Endothelial cell of umbilical vein (primary cell): ENCODE results near the gene TMC1. TPM values are rescaled to one million over a fixed set of nuclear protein-coding genes. Genes with fewer than 3 reads are reported as not detected.

Source experiments
- BruUV-seq: library from RNA; stranded (reverse); fragments of 400-500 nt; replicated peaks from 2 replicates; lab custom pipeline; 2021; lab: Mats Ljungman, UMichigan
- CTCF ChIA-PET: fragments of 300-600, 350-600 bp; sonication (Branson Sonifier 250); formaldehyde crosslinking; loops from one replicate; lab custom pipeline; 2021; ENCODE audit warnings: antibody characterized with exemption, inconsistent platforms; lab: Charles Lee
- POLR2A ChIA-PET: fragments of 300-600, 350-600 bp; sonication (Branson Sonifier 250); formaldehyde crosslinking; loops from one replicate; lab custom pipeline; 2021; ENCODE audit warnings: antibody characterized with exemption, inconsistent platforms; lab: Charles Lee
- DNase-seq: peaks from one replicate; pipeline ENCODE4 v3.0.0-alpha.2; 2011; ENCODE audit warnings: low read depth, low spot score
- FAIRE-seq: peaks from 2 replicates; lab custom pipeline; 2011; peaks lifted over from hg19 to GRCh38; lab: Jason Lieb, UNC
- H2AFZ ChIP-seq: 2 replicates; pipeline ENCODE4 v1.6.0; 2012; ENCODE audit warnings: low read depth, low read length, control low read depth, inconsistent platforms
- H3K27ac ChIP-seq: 2 replicates; pipeline ENCODE4 v1.5.1; 2011; ENCODE audit warnings: low read depth, mild to moderate bottlenecking, control low read depth, low read length, moderate library complexity; ENCODE audit not compliant: insufficient read depth
- H3K27me3 ChIP-seq, 2 experiments: 2 replicates each; pipeline versions ENCODE4 v1.6.0 to v1.6.1; 2011; ENCODE audit warnings: low read length in 2 of 2, mixed read lengths in 1 of 2; ENCODE audit not compliant: control insufficient read depth in 2 of 2, insufficient read depth in 2 of 2
- H3K36me3 ChIP-seq, 2 experiments: 2 replicates in 1 of 2; 3 replicates in 1 of 2; pipeline ENCODE4 v1.5.1; 2011; ENCODE audit warnings: low read length in 2 of 2, mild to moderate bottlenecking in 1 of 2, moderate library complexity in 1 of 2; ENCODE audit not compliant: control insufficient read depth in 2 of 2, insufficient read depth in 2 of 2; ENCODE audit errors: extremely low read depth in 1 of 2
- H3K4me1 ChIP-seq: 3 replicates; pipeline ENCODE4 v1.5.1; 2011; ENCODE audit warnings: mild to moderate bottlenecking, low read length; ENCODE audit not compliant: control insufficient read depth, insufficient read depth; ENCODE audit errors: extremely low read depth
- H3K4me2 ChIP-seq: 2 replicates; pipeline ENCODE4 v1.6.1; 2011; ENCODE audit warnings: low read length, control low read depth, mixed read lengths; ENCODE audit not compliant: insufficient read depth
- H3K4me3 ChIP-seq, 3 experiments: fragments of 200-600 bp in 1 of 3; sonication (generic), shearing (Covaris generic) in 1 of 3; replicated peaks in 1 of 3; 2 replicates each; pipeline ENCODE4 v1.5.1; 2011 to 2016; ENCODE audit warnings: control low read depth in 3 of 3, low read length in 3 of 3, mild to moderate bottlenecking in 2 of 3, inconsistent platforms in 1 of 3, low read depth in 1 of 3, moderate library complexity in 1 of 3; ENCODE audit not compliant: insufficient read depth in 1 of 3
- H3K79me2 ChIP-seq: 2 replicates; pipeline ENCODE4 v1.6.0; 2012; ENCODE audit warnings: low read length, inconsistent platforms; ENCODE audit not compliant: control insufficient read depth, insufficient read depth
- H3K9ac ChIP-seq: replicated peaks from 2 replicates; pipeline ENCODE3; 2011; ENCODE audit warnings: low read length, control low read depth; ENCODE audit not compliant: insufficient read depth; ENCODE audit errors: extremely low read depth
- H3K9me1 ChIP-seq: replicated peaks from 3 replicates; pipeline ENCODE4 v1.6.0; 2011; ENCODE audit warnings: mild to moderate bottlenecking, low read length; ENCODE audit not compliant: control insufficient read depth, insufficient read depth; ENCODE audit errors: extremely low read depth
- H3K9me3 ChIP-seq: replicated peaks from 2 replicates; pipeline ENCODE4 v1.5.1; 2012; ENCODE audit warnings: low read length, inconsistent platforms; ENCODE audit not compliant: control insufficient read depth, insufficient read depth
- H4K20me1 ChIP-seq: replicated peaks from 2 replicates; pipeline ENCODE3; 2011; ENCODE audit warnings: mild to moderate bottlenecking, low read length; ENCODE audit not compliant: control insufficient read depth, insufficient read depth; ENCODE audit errors: extremely low read depth
- EZH2 ChIP-seq: IDR thresholded peaks from 2 replicates; pipeline ENCODE4 v1.6.1; 2012; ENCODE audit warnings: borderline replicate concordance, low read depth, mild to moderate bottlenecking, moderate library complexity, low read length, inconsistent platforms; ENCODE audit not compliant: severe bottlenecking
- FOS ChIP-seq: IDR thresholded peaks from 2 replicates; pipeline ENCODE4 v1.6.1; 2011; ENCODE audit warnings: mild to moderate bottlenecking, low read length, moderate library complexity, borderline replicate concordance; ENCODE audit not compliant: insufficient read depth
- GATA2 ChIP-seq: IDR thresholded peaks from 2 replicates; pipeline ENCODE4 v1.7.0; 2011; ENCODE audit warnings: low read depth, mild to moderate bottlenecking, moderate library complexity, mixed read lengths, low read length; ENCODE audit not compliant: insufficient read length, insufficient read depth
- JUN ChIP-seq: IDR thresholded peaks from 2 replicates; pipeline ENCODE4 v1.6.1; 2011; ENCODE audit warnings: borderline replicate concordance, low read depth; ENCODE audit not compliant: insufficient read length, insufficient read depth
- MYC ChIP-seq: IDR thresholded peaks from one replicate; pipeline ENCODE4 v1.6.1; 2011; ENCODE audit warnings: mild to moderate bottlenecking, low read depth, low read length
- POLR2A ChIP-seq: IDR thresholded peaks from 2 replicates; pipeline ENCODE4 v1.6.1; 2012; ENCODE audit warnings: low read depth, mild to moderate bottlenecking, control low read depth, low read length
- POLR2AphosphoS5 ChIP-seq: IDR thresholded peaks from 2 replicates; pipeline ENCODE4 v1.6.1; 2012; ENCODE audit warnings: low read depth, mild to moderate bottlenecking, control low read depth, low read length, moderate library complexity; ENCODE audit not compliant: insufficient read depth
- dilution Hi-C: fragments of 300-500 bp; cut with MboI; formaldehyde crosslinking; loops from one replicate; pipeline ENCODE4 v1.15.0; 2019; ENCODE audit warnings: low sequenced_read_pairs; ENCODE audit not compliant: extremely low pct_ligation_motif_present
- intact Hi-C: fragments of 100-400 bp; cut with micrococcal nuclease; formaldehyde crosslinking; loops from one replicate; pipeline ENCODE4 v1.10.0; 2022
- polyA plus RNA-seq, 4 experiments: library from polyadenylated mRNA; depleted of rRNA in 3 of 4; stranded (reverse) in 3 of 4; unstranded in 1 of 4; fragments of >200 nt; gene quantifications; 2 replicates each; pipeline versions ENCODE4 v1.2.1 to v1.2.3, GENCODE V29; 2011 to 2012; ENCODE audit warnings: missing spikeins in 1 of 4
- total RNA-seq: library from RNA; stranded (reverse); gene quantifications from 2 replicates; pipeline ENCODE4 v1.2.3, GENCODE V29; 2021
- TF ChIP-seq, protein P1 (sequence below): IDR thresholded peaks from 2 replicates; pipeline ENCODE4 v1.6.1; 2011; ENCODE audit not compliant: insufficient read depth, insufficient read length
- TF ChIP-seq, protein P2 (sequence below), 2 donors: IDR thresholded peaks; 1 replicate in 1 of 2; 2 replicates in 1 of 2; pipeline ENCODE4 v1.5.1; 2011; ENCODE audit warnings: low read length in 2 of 2, mild to moderate bottlenecking in 2 of 2, moderate library complexity in 2 of 2, control low read depth in 1 of 2, inconsistent platforms in 1 of 2, low read depth in 1 of 2; ENCODE audit not compliant: insufficient read depth in 1 of 2; ENCODE audit errors: extremely low read depth in 1 of 2

Gene TMC1
- total and polyA plus RNA-seq, 2 donors (not counting 3 experiments of a cell fraction or from before 2014, with no cell fraction given): 1.5 TPM; not detected in 1

DNA sequence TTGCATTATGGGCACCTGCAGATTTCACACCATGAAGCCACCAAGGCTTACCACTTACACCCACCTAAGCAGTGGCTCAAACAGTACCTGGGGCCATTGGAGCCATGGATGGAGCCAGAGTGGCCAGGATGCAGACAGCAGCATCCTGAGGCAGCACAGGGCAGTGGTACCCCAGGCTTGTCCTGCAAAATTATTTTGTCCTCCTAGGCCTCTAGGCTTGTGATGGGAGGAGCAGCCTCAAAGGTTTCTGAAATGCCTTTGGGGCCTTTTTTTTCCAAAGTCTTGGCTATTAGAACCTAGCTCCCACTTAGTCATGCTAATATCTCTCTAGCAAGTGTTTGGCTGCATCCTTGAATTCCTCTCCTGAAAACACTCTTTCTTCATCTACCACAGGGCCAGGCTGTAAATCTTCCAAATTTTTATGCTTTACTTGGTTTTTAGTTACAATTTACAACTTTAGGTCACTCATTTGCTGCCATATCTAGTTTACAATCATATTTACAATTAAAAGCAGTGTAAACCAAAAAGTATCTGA, 15.7 kb downstream of the TMC1 start:
- Histone ChIP-seq H3K27me3 (no peaks in the 10 kb centered on the region), H3K9ac (no peak overlapping the region), H2AFZ (no peak overlapping the region), H3K4me2 (no peak overlapping the region), H3K9me3 (no peaks in the 10 kb centered on the region), H3K9me1 (no peaks in the 10 kb centered on the region), H3K4me3 (no peak overlapping the region), H3K27ac (no peak overlapping the region), H4K20me1 (no peaks in the 10 kb centered on the region), H3K4me1 (no peaks in the 10 kb centered on the region), H3K36me3 (no peaks in the 10 kb centered on the region), H3K79me2 (no peaks in the 10 kb centered on the region)
- ChIA-PET CTCF (no interaction called here), POLR2A (no interaction called here)
- no peak for FAIRE-seq
- TF ChIP-seq GATA2 (no peak), FOS (no peak), EZH2 (no peak), MYC (no peak), POLR2AphosphoS5 (no peak), JUN (no peak), POLR2A (no peak)
- TF ChIP-seq, protein P1, sequence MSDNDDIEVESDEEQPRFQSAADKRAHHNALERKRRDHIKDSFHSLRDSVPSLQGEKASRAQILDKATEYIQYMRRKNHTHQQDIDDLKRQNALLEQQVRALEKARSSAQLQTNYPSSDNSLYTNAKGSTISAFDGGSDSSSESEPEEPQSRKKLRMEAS: no peak
- TF ChIP-seq, protein P2, sequence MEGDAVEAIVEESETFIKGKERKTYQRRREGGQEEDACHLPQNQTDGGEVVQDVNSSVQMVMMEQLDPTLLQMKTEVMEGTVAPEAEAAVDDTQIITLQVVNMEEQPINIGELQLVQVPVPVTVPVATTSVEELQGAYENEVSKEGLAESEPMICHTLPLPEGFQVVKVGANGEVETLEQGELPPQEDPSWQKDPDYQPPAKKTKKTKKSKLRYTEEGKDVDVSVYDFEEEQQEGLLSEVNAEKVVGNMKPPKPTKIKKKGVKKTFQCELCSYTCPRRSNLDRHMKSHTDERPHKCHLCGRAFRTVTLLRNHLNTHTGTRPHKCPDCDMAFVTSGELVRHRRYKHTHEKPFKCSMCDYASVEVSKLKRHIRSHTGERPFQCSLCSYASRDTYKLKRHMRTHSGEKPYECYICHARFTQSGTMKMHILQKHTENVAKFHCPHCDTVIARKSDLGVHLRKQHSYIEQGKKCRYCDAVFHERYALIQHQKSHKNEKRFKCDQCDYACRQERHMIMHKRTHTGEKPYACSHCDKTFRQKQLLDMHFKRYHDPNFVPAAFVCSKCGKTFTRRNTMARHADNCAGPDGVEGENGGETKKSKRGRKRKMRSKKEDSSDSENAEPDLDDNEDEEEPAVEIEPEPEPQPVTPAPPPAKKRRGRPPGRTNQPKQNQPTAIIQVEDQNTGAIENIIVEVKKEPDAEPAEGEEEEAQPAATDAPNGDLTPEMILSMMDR (IDR thresholded peaks at IDR 0.05; ENCODE audit: extremely low read depth in 1 of 2, insufficient read depth in 1 of 2, low read depth in 1 of 2, low read length in 2 of 2): no peak
- DNase-seq: no peak
- no TSS peak for BruUV-seq
- dilution Hi-C loops: no loop called here
- intact Hi-C loops: no loop called here
